HG03196 (cell line): ENCODE measurements around the gene COL23A1.

ENCODE experiments used
- ATAC-seq: cut with Tn5 transposase; IDR thresholded peaks from one replicate; pipeline ENCODE4 v1.9.1; 2021; ENCODE audit not compliant: unreplicated experiment

COL23A1 gene

DNA sequence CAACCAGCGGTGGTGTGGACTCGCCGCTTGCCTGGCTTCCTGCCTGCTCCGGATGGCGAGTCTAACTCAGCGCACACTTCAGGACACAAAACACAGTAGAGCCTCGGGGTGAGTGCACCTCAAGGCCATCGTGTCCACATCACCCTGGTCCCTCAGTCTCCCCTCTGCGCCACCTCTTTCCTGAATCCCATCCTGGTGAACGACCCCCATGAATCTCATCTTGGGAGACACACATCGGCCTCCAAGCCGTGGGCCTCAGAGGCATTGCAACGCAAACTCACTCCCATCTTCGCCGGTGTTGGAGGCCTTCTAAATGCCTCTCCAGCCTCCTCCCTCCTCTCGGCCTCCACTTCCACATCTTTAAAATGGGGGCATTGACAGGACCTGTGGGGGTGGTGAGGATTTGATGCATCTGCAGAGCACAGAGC, 124.3 kb downstream of the COL23A1 start:
- no peak for ATAC-seq

DNA sequence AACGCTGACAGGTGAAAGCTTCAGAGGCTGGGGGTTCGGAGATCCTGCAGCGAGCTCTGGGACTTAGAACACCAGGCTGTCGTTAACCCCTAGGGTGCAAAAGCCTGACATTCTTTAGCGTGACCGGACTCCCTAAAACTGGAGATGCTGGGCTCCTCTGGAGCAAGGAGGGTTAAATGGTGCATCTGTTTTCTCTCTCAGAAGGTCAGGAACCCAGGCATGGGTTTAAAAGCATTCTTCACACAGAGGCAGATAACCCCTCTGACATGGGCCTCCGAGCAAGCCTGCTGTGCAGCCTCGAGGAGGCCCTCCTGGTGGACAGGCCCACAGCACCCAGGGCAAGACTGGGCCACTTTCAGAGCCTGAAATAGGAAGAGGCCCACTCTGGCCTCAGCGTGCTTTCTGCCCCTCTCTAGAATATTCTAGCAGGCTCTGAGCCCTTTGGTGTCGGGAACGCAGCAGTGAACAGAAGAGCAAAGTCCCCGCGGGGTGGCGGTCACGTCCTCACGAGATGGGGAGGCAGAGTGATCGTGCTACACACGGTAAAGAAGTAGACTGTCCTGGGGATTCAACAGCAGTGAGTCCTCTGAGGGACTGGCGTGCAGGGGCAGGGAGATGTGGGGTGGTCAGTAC, 124.8 kb downstream of the COL23A1 start:
- no peak for ATAC-seq

DNA sequence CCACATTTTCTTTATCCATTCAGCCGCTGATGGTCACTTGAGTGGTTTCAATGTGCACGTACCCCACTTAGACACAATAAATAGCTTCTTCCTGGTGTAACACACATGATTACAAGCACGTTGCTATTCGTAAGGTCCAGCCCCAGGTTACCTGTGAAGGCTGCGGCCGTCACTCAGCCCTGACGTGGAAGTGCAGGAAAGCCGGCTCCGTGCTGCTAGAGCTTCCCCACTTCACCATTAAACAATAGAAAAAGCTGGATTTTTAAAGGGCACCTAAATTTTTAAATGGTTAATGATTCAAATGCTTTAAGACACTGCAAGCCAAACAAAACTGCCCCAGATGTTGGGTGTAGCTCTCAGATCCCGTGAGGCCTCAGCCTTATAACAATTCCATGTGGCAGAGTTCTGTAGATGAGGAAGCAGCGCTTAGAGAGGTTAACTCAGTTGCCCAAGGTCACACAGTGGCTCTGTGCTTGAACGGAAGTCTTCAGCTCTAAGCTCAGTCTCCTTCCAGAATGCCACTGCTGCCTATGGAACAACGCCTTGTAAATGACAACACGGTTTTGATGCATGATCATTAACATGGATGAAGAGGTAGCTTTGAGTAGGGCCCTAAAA, 125.7 kb downstream of the COL23A1 start:
- no peak for ATAC-seq

DNA sequence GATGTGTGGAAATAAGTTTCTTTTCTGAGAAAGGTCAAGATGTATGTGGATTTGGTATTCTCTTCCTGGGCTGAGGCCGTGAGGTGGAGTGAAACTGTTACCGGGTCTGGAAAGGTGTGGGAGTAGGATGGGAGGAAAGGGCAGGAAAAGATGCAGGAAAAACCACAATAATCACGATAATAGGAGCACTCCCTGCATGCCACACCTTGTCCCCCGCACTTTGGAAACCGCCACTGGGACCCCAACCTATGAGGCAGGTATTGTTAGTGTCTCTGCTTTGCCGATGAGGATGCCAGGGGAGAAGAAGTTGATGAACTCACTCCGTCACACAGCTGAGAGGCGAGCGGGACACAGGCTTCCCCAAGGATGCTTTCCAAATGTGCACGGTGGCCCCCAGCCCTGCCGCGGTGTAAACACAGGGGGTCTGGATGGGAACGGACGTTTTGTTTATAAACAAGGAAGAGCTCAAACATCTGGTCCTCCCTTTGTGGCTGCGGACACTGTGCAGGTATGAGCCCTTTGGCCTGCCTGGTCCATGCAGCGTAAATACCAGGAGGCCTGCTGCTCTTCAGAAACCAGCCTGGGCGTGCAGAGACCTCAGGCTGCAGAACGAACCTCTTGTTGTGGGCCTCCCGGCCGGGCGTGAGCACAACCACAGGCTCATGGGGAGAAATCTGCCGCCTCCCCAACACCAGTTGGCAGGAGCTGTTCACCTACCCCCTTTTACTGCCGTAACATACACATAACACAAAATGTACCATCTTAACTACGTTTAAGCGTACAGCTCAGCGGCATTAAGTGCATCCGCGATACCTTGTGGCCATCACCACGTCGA, 126.7 kb downstream of the COL23A1 start:
- no peak for ATAC-seq

DNA sequence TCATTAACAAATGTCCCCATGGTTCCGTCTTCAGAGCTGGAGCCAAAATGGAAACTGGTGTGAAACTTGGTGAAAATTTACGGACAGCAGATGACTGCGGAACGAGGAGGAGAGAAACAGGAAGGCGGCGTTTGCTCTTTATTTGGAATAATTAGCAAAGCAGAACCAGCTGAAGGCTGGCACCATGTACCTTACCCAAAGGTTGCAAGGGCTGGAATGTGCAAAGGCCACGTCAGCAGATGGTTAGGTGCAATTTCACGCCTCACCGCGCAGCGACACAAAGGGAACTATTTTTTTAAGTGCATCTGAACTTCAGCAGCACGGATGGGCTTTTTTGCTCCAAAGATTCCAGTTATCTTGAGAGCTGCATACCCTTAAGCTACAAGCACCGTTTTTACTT, 127.4 kb downstream of the COL23A1 start:
- no peak for ATAC-seq

DNA sequence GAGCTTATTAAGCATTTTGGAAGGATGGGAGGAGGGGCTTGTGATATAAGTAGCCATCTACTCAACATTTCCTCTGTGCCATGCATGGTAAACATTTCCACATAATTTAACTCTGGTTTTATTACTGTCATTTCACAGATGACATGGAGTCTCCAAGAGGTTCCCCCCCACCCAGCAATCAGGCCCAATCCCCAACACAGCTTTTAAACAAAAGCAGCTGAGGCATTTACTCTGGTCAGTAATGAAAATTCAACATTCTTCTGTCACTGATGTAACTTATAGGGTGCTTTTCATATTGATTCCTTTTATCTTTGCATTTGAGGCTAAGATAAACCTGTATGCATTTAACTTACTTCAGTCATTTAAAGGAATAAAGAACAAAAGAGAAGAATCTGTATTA, 128.1 kb downstream of the COL23A1 start:
- ATAC-seq: no peak

DNA sequence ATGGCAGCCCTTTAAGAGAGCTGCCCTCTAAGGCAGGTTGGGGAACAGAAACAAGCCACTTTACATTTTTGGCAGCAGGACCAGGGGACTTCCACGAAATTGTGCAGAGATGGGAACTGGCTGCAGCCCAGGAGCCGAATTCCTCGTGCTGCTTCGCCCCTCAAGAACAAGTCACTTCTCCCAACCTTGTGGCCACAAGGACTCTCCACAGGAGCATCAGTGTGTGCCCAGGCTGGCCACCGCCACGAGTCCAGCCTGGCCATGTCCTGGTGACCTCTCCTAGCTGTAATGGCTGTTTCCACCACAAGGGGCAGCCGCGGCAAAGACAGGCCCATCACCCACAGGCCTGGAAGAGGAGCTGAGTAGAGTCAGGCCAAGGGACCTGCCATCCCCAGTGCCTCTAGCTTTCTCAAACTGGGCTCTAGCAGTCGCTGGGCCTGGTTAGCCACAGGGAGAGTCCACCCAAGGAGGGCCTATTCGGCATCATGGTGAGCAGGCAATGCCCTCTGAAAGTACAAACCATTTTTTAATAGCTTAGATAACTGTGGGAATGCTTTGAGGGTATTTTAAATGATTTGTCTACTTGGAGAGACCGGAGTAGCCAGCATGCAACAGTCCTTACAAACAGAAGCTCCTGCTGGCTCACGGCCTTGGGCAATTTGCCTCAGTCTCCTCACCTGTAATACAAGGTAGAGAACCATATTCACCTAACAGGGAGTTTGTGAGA, 129.0 kb downstream of the COL23A1 start:
- no peak for ATAC-seq

DNA sequence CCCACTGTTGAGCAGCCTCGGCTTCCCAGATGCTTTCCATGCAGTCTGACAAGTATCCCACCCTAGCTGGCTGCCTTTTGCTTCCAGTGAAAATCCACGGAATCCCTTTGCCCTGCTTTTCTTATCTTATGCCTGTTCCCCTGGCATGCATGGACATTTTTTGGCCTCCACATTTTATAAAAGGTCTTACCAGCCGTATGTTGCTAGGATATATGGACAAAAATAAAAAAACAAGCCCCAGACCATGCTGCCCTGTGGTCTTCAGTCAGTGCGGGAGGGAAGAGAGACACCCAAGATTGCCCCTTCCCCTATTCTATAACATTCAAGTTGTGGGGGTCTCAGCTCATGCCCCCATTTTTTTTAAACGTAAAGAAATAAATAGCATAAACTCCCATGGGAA, 129.6 kb downstream of the COL23A1 start:
- ATAC-seq: no peak

DNA sequence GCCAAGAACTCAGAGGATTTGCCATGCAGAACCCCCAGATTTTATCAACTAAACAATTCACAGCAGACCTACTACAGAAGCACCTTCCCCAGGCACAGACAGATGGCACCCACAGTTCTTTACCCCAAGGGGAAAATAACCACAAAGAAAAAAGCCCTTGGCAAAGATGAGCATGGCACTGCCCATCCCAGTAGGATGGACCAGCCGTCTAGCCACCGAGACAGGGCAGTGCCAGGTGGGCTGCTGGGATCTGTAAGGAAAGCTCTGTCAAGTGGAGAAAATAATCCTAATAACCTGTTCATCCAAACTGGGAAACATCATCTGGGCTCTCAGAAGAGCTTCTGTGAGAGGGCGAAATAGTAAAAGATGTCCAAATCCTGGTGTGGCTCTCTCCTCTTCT, 130.0 kb downstream of the COL23A1 start:
- ATAC-seq: no peak

DNA sequence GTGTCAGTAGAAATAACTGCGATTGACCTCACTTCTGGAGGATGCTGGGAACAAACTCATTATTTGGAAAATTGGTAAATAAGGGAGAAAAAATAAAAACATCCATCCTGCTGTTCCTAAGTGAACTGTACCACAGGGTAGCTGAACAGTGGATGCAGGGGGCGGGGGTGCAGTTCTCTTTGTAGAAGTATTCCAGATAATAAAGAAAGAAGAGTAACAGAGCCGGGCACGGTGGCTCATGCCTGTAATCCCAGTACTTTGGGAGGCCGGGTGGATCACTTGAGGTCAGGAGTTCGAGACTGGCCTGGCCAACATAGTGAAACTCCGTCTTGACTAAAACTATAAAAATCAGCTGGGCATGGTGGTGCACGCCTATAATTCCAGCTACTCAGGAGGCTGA, 132.1 kb downstream of the COL23A1 start:
- no peak for ATAC-seq

DNA sequence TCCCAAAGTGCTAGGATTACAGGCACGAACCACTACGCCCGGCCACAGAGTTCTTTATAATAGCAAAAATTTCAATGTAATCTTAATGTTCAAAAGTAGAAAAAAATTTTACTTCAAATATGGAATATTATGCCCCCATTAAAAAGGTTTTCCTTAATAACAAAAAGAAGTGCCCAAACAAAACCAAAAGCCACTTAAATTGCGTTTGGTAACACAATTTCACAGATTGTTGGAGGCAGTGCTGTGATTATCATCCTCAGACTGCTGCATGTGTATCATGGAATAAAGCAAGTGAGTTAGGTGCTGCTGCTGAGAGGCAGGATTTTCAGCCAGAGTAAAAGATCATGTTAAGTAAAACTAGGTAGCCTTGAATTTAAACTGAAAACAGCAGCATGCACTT, 132.7 kb downstream of the COL23A1 start:
- ATAC-seq: no peak

DNA sequence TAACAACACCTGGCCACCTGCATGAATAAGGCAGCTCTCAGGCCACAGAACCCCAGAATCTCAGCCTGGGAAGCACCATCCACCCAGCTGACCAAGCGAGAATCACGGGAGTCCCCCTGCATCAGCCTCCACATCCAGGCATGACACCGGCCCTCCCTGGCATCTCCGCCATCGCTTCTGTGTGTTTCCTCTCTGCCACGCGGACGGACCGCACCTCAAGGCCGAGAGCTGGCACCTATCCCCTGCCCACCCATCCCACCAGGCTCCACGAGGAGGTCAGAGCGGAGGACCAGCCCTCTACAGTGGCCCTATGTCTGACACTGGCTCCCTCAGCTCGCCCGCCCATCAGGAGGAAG, 134.7 kb downstream of the COL23A1 start:
- ATAC-seq: no peak

DNA sequence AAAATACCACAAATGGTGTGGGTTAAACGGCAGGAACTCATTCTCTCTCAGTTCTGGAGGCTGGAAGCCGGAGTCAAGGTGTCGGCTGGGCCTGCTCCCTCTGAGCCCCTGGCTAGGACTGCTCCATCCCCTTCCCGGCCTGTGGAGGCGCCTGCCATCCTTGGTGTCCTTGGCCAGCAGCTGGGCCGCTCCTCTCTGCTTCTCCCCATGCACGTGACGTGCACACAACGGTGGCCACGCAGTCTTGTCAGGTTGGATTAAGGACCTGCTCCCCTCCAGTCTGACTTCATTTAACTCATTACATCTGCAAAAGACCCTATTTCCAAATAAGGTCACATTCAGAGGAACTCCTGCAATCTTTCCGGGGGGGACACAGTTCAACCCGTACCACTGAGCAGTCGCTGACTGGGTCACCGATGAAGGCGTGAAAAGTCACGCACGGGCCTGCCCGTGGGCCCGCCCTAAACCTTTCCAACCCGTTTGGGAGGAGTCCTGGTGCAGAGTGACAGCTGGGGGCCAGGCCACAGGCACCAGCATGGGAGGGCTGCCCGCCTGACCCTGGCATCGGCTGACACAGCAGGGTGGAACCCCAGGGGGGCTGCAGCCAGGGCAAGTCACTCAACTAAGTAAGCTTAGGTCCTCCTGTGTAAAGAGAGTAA, 135.2 kb downstream of the COL23A1 start:
- ATAC-seq: no peak

DNA sequence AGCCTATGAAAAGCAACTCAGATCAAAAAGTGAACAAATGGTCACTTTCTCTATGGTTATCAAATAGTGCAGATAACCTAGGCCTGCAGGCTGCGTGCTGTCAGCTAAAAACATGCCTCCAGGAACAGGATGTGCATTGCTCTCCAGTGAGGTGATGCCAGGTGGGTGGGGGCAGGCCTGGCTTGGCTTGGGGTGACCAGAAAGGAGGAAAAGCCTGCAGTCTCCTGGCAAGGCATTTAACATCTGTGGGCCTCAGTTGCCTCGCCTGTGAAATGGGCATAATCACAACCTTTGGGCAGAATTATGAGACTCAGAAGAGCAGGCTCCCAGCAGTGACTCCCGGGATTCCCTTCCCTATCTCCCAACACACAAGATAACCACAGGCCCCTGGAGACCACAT, 135.9 kb downstream of the COL23A1 start:
- no peak for ATAC-seq

DNA sequence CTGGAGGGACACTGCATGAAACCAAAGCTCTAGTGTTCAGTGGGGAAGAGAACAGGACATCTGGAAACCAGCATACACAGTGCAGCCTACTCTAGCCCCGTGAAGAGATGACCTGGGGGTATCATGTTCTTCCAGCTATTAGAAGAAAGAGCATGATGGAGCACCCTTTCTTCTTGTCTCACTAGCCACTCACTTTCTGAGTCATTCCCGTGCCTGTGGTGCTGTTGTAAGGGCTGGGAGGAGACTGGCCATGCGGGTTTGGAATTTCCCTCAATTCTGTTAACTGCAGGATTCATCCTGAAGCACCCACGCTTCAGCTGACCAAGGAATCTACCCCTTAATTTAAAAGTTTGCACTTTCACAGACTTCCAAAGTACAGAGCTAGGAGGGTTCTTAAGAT, 137.0 kb downstream of the COL23A1 start:
- ATAC-seq: no peak

DNA sequence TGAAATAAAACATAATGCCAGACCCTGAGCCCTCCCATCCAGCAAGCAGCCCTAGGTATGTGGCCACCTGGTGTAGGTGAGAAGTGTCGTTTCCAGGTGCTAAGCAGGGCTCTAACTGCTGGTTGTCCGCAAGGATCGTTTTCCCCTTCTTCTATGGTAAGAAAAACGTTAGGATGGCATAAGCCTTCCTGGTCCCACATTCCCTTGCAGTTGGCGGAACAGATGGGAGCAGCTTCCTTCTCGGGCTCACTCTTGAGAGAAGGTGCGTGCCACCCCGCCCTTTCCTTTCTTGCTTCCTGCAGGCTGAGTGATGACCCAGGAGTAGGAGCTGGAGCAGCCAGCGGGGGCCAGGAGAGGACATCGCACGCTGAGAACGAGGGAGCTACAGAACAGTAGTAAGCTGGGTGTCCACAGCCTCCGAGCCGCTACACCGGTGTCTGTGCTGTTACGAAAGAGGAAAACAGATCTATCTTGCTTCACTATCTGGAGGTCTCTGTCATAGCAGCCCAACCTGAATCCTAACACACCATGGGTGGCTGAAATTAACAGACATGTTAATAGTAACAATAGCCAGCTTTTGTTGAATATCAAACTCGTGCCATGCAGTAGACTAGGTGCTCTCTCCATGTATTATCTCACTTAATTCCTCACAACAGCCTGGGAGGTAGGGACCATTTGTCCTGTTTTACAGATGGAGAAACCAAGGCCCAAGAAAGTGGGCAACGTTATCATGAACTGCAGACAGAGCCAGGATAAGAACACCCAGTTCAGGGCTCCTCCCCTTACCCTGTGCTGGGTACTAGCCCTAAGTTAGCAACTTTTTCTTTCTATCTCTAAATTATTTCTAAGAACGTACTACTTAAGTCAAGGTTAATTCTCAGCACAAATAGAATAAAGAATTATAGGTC, 139.8 kb downstream of the COL23A1 start:
- ATAC-seq: no peak

DNA sequence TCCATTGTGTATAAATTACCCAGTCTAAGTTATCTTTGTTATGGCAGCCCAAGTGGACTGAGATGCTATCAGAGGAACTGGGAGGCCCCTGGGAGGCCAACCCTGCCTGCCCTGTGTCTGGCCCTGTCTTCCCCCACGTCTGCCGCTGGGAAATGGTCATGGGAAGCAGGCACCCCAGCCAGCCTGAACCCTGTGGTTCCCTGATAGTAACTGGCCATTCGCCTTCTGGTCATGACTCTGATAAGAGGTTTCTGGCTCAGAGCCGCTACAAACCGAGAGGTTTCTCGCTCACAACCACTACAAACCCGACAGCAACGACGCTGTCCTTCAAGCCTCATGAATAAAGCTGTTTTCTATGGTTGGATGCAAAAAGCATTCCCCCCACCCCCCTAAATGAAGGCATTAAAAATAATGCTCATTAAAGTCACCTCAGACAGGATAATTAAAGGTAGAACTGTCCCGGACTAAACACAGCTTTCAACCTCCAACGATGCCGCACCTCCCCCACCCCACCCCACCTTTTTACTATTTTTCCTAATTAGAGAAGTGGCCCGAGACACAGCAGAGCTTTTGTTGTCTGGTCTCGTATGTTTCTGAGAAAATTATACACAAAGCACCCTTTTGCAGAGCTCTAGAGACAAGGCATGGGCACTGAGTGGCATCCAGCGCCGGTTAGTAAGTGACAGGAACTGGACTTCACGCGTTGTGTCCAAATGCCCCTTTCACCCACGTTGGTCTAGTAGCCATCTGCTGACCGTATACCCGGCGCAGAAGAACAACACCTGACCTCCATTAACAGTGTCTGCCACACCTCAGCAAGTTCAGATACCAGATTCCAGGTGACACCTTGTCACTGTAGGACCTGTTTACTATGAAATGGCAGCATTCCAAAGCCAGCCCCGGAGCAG, 140.8 kb downstream of the COL23A1 start:
- no peak for ATAC-seq

DNA sequence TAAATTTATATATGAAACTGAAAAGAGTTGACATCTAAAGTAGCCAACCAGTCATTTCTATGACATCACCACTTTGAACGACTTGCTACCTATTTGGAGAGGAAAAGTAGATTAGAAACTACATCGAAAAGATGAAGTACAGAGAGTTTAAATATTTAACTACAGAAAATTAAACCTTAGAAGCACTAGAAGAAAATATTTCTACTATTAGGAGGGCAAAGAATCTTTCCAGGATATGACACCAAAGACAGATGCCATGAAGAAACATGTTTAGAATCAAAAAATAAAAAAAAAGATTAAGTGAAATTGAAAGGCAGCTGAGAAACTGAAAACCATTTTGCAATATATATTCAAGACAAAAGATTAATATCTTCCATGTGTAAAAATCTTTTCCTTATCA, 144.7 kb downstream of the COL23A1 start:
- ATAC-seq: no peak
